Omental fat pad (tissue), 4 donors: ENCODE measurements around the gene ACRBP. TPM values are rescaled to one million over a fixed set of nuclear protein-coding genes. Genes with fewer than 3 reads are reported as not detected.
"Not testable (repeated sequence)": the region's sequence is repeated elsewhere in the genome, so short reads cannot be mapped to it uniquely, and the experiment has no call there.

Experiments used
- ATAC-seq: fragments of 150-250 bp; one replicate; pipeline ENCODE4 v1.9.1; 2016; ENCODE audit warnings: mild to moderate bottlenecking, moderate library complexity; ENCODE audit not compliant: low FRiP score
- DNase-seq: peaks from one replicate; pipeline ENCODE4 v3.0.0-alpha.2; 2019; ENCODE audit warnings: low spot score
- total RNA-seq, 4 donors: library from RNA; depleted of rRNA; stranded (reverse); fragments of >200 nt; gene quantifications; one replicate each; pipeline ENCODE4 v1.1.0, GENCODE V29; 2016
- TF ChIP-seq, protein P1 (sequence below), 3 donors: fragments of 450-650 bp; IDR thresholded peaks; one replicate each; pipeline ENCODE4 v1.5.1; 2016 to 2017; ENCODE audit warnings: antibody characterized with exemption in 3 of 3, mild to moderate bottlenecking in 3 of 3, moderate library complexity in 2 of 3

ACRBP gene
- total RNA-seq, 4 donors from 2014 or later: 1.9 to 3.8 (median 3.2) TPM

DNA sequence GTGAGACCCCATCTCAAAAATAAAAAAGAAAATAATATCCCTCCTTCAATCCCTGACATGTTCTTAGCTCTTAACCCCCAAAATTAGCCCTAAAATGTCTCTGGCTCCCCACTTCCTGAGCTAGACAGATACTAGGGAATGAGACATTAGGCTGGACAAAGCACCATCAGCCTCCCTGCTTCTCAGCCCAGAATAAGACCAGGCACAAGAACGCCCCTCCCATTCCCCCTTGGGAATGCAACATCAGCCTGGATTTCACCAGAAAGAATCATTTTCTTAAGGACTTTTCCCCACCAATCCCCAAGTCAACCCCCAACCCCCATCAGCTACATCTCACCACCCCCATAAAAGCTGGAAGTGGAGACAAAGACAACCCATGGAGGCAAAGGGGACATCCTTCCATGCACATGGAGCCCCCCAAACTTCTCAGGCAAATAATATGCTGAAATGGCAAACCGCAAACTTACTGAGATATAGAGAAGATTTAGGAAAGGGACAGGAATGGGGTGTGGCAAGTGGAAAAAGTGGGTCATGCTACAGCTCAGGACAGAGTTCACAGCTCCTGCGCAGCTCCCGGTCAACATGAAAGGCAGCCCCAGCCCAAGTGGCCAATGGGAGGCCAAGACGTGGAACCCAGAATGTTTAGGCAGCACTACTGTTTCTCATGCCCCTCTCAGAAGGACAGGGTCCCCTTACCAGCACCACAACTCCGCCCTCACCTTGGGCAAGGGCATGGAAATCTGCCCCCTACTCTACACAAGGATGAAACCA, 42.8 kb downstream of the ACRBP start:
- TF ChIP-seq, protein P1, sequence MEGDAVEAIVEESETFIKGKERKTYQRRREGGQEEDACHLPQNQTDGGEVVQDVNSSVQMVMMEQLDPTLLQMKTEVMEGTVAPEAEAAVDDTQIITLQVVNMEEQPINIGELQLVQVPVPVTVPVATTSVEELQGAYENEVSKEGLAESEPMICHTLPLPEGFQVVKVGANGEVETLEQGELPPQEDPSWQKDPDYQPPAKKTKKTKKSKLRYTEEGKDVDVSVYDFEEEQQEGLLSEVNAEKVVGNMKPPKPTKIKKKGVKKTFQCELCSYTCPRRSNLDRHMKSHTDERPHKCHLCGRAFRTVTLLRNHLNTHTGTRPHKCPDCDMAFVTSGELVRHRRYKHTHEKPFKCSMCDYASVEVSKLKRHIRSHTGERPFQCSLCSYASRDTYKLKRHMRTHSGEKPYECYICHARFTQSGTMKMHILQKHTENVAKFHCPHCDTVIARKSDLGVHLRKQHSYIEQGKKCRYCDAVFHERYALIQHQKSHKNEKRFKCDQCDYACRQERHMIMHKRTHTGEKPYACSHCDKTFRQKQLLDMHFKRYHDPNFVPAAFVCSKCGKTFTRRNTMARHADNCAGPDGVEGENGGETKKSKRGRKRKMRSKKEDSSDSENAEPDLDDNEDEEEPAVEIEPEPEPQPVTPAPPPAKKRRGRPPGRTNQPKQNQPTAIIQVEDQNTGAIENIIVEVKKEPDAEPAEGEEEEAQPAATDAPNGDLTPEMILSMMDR (IDR thresholded peaks at IDR 0.05): no peak
- DNase-seq (no peak), ATAC-seq (no peak)

DNA sequence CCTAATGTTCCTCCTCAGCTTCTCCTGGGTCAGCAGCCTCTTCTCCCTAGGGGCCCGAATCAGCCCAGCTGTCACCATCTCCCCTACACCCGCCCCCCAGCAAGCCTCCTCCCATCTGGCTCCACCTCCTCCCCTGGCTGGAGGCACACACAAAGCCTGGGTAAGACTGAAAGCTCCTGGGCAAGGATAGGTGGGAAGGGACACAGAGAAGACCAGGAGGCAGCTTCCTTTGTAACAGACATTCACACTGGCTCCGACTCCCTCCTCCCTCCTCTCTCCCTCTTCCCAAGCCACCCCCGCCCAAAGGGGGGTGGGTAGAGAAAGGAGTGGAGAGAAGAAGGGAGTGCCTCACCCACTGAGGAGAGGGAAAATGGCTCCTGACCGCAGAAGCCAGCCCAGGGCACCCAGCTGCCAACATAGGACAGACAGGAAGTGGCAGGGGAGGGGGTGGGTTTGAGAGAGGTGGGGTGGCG, 44.1 kb downstream of the ACRBP start:
- DNase-seq: no peak
- ATAC-seq: no peak
- TF ChIP-seq, protein P1 (IDR thresholded peaks at IDR 0.05): no peak

DNA sequence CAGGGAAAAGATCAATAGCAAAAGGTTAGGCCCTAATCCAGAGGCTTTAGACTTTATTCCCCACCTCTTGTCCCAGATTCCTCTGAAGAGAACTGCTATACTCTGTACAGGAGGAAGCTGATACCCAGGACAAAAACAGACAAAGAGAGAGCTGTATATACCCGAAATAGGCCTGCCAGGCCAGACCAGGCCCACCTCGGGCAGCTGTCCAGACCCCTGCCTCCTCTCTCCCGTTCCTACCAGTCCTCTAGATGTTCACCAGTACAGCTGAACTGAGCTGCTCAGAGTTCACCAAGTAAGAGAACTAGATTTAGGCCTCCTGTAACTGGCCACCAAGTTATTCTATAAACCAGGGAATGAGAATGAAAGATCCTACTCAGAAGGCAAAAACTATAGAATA, 44.7 kb downstream of the ACRBP start:
- DNase-seq (no peak), ATAC-seq (no peak)
- TF ChIP-seq, protein P1 (IDR thresholded peaks at IDR 0.05): no peak

DNA sequence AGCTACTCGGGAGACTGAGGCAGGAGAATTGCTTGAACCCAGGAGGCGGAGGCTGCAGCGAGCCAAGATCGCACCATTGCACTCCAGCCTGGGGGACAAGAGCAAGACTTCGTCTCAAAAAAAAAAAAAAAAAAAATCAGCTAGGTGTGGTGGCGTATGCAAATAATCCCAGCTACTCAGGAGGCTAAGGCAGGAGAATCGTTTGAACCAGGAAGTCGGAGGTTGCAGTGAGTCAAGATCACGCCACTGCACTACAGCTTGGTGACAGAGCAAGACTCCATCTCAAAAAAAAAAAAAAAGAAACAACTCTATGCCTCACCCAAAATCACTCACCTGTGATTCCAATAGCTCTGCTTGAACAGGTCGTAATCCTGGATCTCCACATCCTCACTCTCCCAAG, 51.6 kb downstream of the ACRBP start:
- not testable (repeated sequence) for DNase-seq

DNA sequence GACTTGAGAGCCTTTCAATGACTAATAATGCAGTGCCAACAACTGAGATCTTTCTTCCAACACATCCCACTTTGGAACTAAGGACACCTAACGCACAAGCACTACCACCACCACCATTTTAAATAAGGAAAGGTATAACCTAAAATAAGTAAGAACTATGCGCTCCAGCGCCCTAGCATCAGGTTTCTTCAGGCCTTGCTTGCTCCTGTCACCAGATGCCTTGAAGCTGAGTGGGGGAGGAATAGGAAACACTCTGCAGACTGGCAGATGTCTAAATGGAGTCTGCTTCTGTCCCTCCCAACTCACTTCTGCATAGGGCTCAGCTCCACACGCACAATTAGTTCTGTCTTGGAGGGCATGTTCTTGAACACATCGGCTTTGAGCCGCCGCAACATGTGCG, 55.1 kb downstream of the ACRBP start:
- ATAC-seq (no peak), DNase-seq (no peak)
- TF ChIP-seq, protein P1 (IDR thresholded peaks at IDR 0.05): no peak

More for the DNA sequence above, 51.6 kb downstream of the ACRBP start:
- ATAC-seq: not testable (repeated sequence)

Other genes with a start within 250 kb of the ACRBP start
- gene CD27, start 202.5 kb downstream of the ACRBP start, total RNA-seq: under 1 TPM in 3 of 4 donors, not detected in 1; 0.50 to 0.96 (median 0.65) TPM
- 10 to 100 TPM; 16.3 to 26.0 (median 18.5) TPM for gene TAPBPL, start 195.4 kb downstream of the ACRBP start, total RNA-seq
- gene VAMP1, start 176.8 kb downstream of the ACRBP start, total RNA-seq: 1 to 10 TPM; 4.2 to 9.6 (median 6.2) TPM
- gene MRPL51, start 154.2 kb downstream of the ACRBP start, total RNA-seq: 100 to 1,000 TPM in 1 of 4 donors, 10 to 100 TPM in 3; 44.1 to 118 (median 67.8) TPM
- 10 to 100 TPM; 10.6 to 36.3 (median 20.7) TPM for gene NCAPD2, start 153.3 kb downstream of the ACRBP start, total RNA-seq
- 1,000 to 10,000 TPM; 1,060 to 2,185 (median 1,462) TPM for gene GAPDH, start 112.9 kb downstream of the ACRBP start, total RNA-seq
- gene IFFO1, start 91.4 kb downstream of the ACRBP start, total RNA-seq: 10 to 100 TPM; 15.5 to 50.0 (median 18.4) TPM
- 100 to 1,000 TPM in 1 of 4 donors, 10 to 100 TPM in 3; 26.2 to 153 (median 45.0) TPM for gene NOP2, start 79.1 kb downstream of the ACRBP start, total RNA-seq
- gene CHD4, start 40.1 kb downstream of the ACRBP start, total RNA-seq: 100 to 1,000 TPM; 171 to 213 (median 194) TPM
- 1 to 10 TPM; 2.2 to 6.3 (median 2.4) TPM for gene LPAR5, start 11.5 kb downstream of the ACRBP start, total RNA-seq
- 10 to 100 TPM in 3 of 4 donors, 1 to 10 TPM in 1; 9.7 to 48.7 (median 24.8) TPM for gene ING4, start 15.7 kb upstream of the ACRBP start, total RNA-seq
- 10 to 100 TPM; 28.1 to 36.7 (median 34.6) TPM for gene ZNF384, start 41.9 kb upstream of the ACRBP start, total RNA-seq
- gene PIANP, start 53.4 kb upstream of the ACRBP start, total RNA-seq: not detected
- 10 to 100 TPM; 51.2 to 64.0 (median 62.7) TPM for gene COPS7A, start 76.6 kb upstream of the ACRBP start, total RNA-seq
- gene MLF2, start 105.7 kb upstream of the ACRBP start, total RNA-seq: 100 to 1,000 TPM; 127 to 150 (median 129) TPM
- 100 to 1,000 TPM in 2 of 4 donors, 10 to 100 TPM in 2; 77.6 to 143 (median 113) TPM for gene PTMS, start 118.9 kb upstream of the ACRBP start, total RNA-seq
- gene LAG3, start 125.1 kb upstream of the ACRBP start, total RNA-seq: 1 to 10 TPM in 2 of 4 donors, under 1 TPM in 2; 0.44 to 2.2 (median 0.92) TPM
- gene CD4, start 142.1 kb upstream of the ACRBP start, total RNA-seq: 10 to 100 TPM; 19.7 to 26.5 (median 21.8) TPM
- 1 to 10 TPM; 2.8 to 6.7 (median 2.9) TPM for gene GPR162, start 174.4 kb upstream of the ACRBP start, total RNA-seq
- gene P3H3, start 181.0 kb upstream of the ACRBP start, total RNA-seq: 10 to 100 TPM in 2 of 4 donors, 1 to 10 TPM in 2; 5.4 to 13.6 (median 10.0) TPM
- gene GNB3, start 193.5 kb upstream of the ACRBP start, total RNA-seq: 1 to 10 TPM in 1 of 4 donors, under 1 TPM in 2, not detected in 1; 0.25 to 2.0 (median 0.48) TPM
- 1 to 10 TPM in 2 of 4 donors, under 1 TPM in 2; 0.47 to 1.6 (median 1.1) TPM for gene CDCA3, start 203.9 kb upstream of the ACRBP start, total RNA-seq
- gene USP5, start 204.7 kb upstream of the ACRBP start, total RNA-seq: 10 to 100 TPM; 33.4 to 39.4 (median 36.7) TPM
- gene TPI1, start 220.1 kb upstream of the ACRBP start, total RNA-seq: 100 to 1,000 TPM; 254 to 446 (median 375) TPM
- gene SPSB2, start 225.9 kb upstream of the ACRBP start, total RNA-seq: 1 to 10 TPM; 4.1 to 6.5 (median 5.7) TPM